K562 (cell line): Measurements from ENCODE around the gene NGRN. TPM values are rescaled to one million over a fixed set of nuclear protein-coding genes. Genes with fewer than 3 reads are reported as not detected.

Experiments used
- ATAC-seq: fragments of 200-7000 bp; cut with Tn5 transposase; 3 replicates; pipeline ENCODE4 v1.9.1; 2020; ENCODE audit warnings: moderate library complexity
- BruUV-seq: library from RNA; stranded (reverse); fragments of 400-500 nt; replicated peaks from 2 replicates; lab custom pipeline; 2021; lab: Mats Ljungman, UMichigan
- CTCF ChIA-PET: fragments of 300-600 bp; formaldehyde crosslinking; extraction: SDS; loops from one replicate; lab custom pipeline; 2021; ENCODE audit warnings: low intra/inter-chr PET ratio; lab: Yijun Ruan, JAX
- POLR2A ChIA-PET: fragments of 300-600, 350-650 bp; sonication (Branson Sonifier 250); formaldehyde crosslinking; extraction: SDS; loops from one replicate; lab custom pipeline; 2021; ENCODE audit warnings: antibody characterized with exemption, inconsistent platforms; lab: Yijun Ruan, JAX
- DNase-seq, 4 experiments: peaks; one replicate each; pipeline versions ENCODE4 v3.0.0 to v3.0.0-alpha.2; 2011 to 2018; ENCODE audit warnings: low spot score in 3 of 4, mixed read lengths in 3 of 4; ENCODE audit errors: extremely low read depth in 1 of 4
- FAIRE-seq: peaks from 2 replicates; lab custom pipeline; 2011; peaks lifted over from hg19 to GRCh38; lab: Jason Lieb, UNC
- H2AFZ ChIP-seq: 2 replicates; pipeline ENCODE4 v1.6.0; 2011; ENCODE audit warnings: low read depth, low read length, control low read depth, inconsistent platforms
- H3K27ac ChIP-seq: fragments of 200-600 bp; 3 replicates; pipeline ENCODE4 v1.8.0; 2011; ENCODE audit warnings: low read depth, mild to moderate bottlenecking, control low read depth, inconsistent platforms, low read length, moderate library complexity, mixed read lengths; ENCODE audit errors: extremely low read depth
- H3K27me3 ChIP-seq, 2 experiments: fragments of 300-600 bp in 1 of 2; 2 replicates in 1 of 2; 3 replicates in 1 of 2; pipeline versions ENCODE4 v1.6.0 to v1.8.0; 2011; ENCODE audit warnings: inconsistent platforms in 2 of 2, low read length in 2 of 2, mild to moderate bottlenecking in 1 of 2, mixed read lengths in 1 of 2, moderate library complexity in 1 of 2; ENCODE audit not compliant: control insufficient read depth in 2 of 2, insufficient read depth in 2 of 2
- H3K36me3 ChIP-seq: fragments of 300-600 bp; 3 replicates; pipeline ENCODE4 v1.8.0; 2011; ENCODE audit warnings: mild to moderate bottlenecking, low read length, inconsistent platforms; ENCODE audit not compliant: control insufficient read depth, insufficient read depth
- H3K4me1 ChIP-seq, 2 experiments: fragments of 200-600 bp in 1 of 2; replicated peaks in 1 of 2; 2 replicates in 1 of 2; 3 replicates in 1 of 2; pipeline versions ENCODE4 v1.5.1 to v1.8.0; 2011; ENCODE audit warnings: inconsistent platforms in 2 of 2, low read length in 2 of 2, mild to moderate bottlenecking in 1 of 2, mixed read lengths in 1 of 2, moderate library complexity in 1 of 2; ENCODE audit not compliant: control insufficient read depth in 2 of 2, insufficient read depth in 2 of 2
- H3K4me2 ChIP-seq: 2 replicates; pipeline ENCODE4 v1.6.1; 2011; ENCODE audit warnings: low read length, control low read depth, inconsistent platforms, mixed read lengths; ENCODE audit not compliant: insufficient read depth
- H3K4me3 ChIP-seq: fragments of 200-600 bp; sonication (generic), shearing (Covaris generic); 2 replicates; pipeline ENCODE4 v1.5.1; 2016; ENCODE audit warnings: control low read depth, inconsistent platforms
- H3K79me2 ChIP-seq: fragments of 200-600 bp; 3 replicates; pipeline ENCODE4 v1.8.0; 2011; ENCODE audit warnings: low read length, inconsistent platforms; ENCODE audit not compliant: control insufficient read depth, insufficient read depth
- H3K9ac ChIP-seq, 2 experiments: 2 replicates each; pipeline versions ENCODE4 v1.6.0 to v1.6.1; 2011; ENCODE audit warnings: low read depth in 2 of 2, low read length in 2 of 2, control low read depth in 1 of 2, inconsistent platforms in 1 of 2, mild to moderate bottlenecking in 1 of 2, mixed read lengths in 1 of 2; ENCODE audit not compliant: insufficient read depth in 1 of 2
- H3K9me1 ChIP-seq: one replicate; pipeline ENCODE4 v1.6.0; 2011; ENCODE audit warnings: inconsistent platforms, mild to moderate bottlenecking, low read length, moderate library complexity; ENCODE audit not compliant: control insufficient read depth, insufficient read depth
- H3K9me3 ChIP-seq: replicated peaks from 2 replicates; pipeline ENCODE4 v1.5.1; 2011; ENCODE audit warnings: low read depth, low read length, inconsistent platforms; ENCODE audit not compliant: control insufficient read depth, insufficient read depth
- H4K20me1 ChIP-seq: replicated peaks from 2 replicates; pipeline ENCODE4 v1.6.1; 2011; ENCODE audit warnings: low read length, inconsistent platforms, mixed read lengths; ENCODE audit not compliant: control insufficient read depth, insufficient read depth
- KAT2B ChIP-seq: IDR thresholded peaks from one replicate; pipeline ENCODE4 v1.6.1; 2012; ENCODE audit warnings: low read depth, mild to moderate bottlenecking, control low read depth, inconsistent platforms, low read length, moderate library complexity
- KLF16 ChIP-seq: IDR thresholded peaks from 2 replicates; pipeline ENCODE4 v1.6.1; 2016; ENCODE audit warnings: antibody characterized with exemption
- MCM3 ChIP-seq: fragments of 450-650 bp; IDR thresholded peaks from 2 replicates; pipeline ENCODE4 v1.6.1; 2016
- PCBP1 ChIP-seq: fragments of 200-400 bp; formaldehyde crosslinking; IDR thresholded peaks from 2 replicates; pipeline ENCODE4 v1.6.1; 2018; ENCODE audit warnings: mild to moderate bottlenecking, low read depth, low read length; ENCODE audit not compliant: poor library complexity, severe bottlenecking
- POLR2AphosphoS5 ChIP-seq: IDR thresholded peaks from 2 replicates; pipeline ENCODE4 v1.6.1; 2011; ENCODE audit warnings: mild to moderate bottlenecking, low read depth, low read length, moderate library complexity; ENCODE audit not compliant: control insufficient read depth, insufficient read depth
- RBM14 ChIP-seq: fragments of 200-400 bp; formaldehyde crosslinking; IDR thresholded peaks from 2 replicates; pipeline ENCODE4 v1.6.1; 2018; ENCODE audit warnings: low read depth, mild to moderate bottlenecking, low read length, moderate library complexity, borderline replicate concordance; ENCODE audit not compliant: insufficient read depth
- RBM22 ChIP-seq: fragments of 200-400 bp; formaldehyde crosslinking; IDR thresholded peaks from 2 replicates; pipeline ENCODE4 v1.6.1; 2018; ENCODE audit warnings: low read length, low read depth; ENCODE audit not compliant: poor library complexity, severe bottlenecking
- SAFB2 ChIP-seq: fragments of 200-400 bp; formaldehyde crosslinking; IDR thresholded peaks from 2 replicates; pipeline ENCODE4 v1.6.1; 2018; ENCODE audit warnings: borderline replicate concordance, low read length, low read depth, moderate library complexity; ENCODE audit not compliant: severe bottlenecking
- TRIM24 ChIP-seq, 2 experiments: fragments of 450-650 bp; IDR thresholded peaks; 2 replicates each; pipeline ENCODE4 v1.6.1; 2016
- XRCC5 ChIP-seq: fragments of 200-400 bp; formaldehyde crosslinking; IDR thresholded peaks from 2 replicates; pipeline ENCODE4 v1.6.1; 2017; ENCODE audit warnings: low read depth, mild to moderate bottlenecking, low read length
- WGBS: fragments of 100-300 bp; shearing (Covaris generic); methylation state at CpG from one replicate; pipeline ENCODE4 v1.1.6; 2016; ENCODE audit warnings: low coverage, mixed read lengths; ENCODE audit not compliant: insufficient coverage; ENCODE audit errors: missing lambda C conversion rate; 5-methylcytosine and 5-hydroxymethylcytosine counted together
- in situ Hi-C: fragments of 300-500 bp; cut with MboI; formaldehyde crosslinking; loops from 4 replicates; pipeline ENCODE4 v1.15.0; 2018; ENCODE audit warnings: inconsistent platforms, mixed read lengths
- intact Hi-C: fragments of 100-400 bp; cut with micrococcal nuclease; formaldehyde crosslinking; loops from 2 replicates; pipeline ENCODE4 v1.14.2; 2022
- polyA plus RNA-seq, 8 experiments: library from polyadenylated mRNA; depleted of rRNA in 4 of 8; stranded (reverse) in 5 of 8; unstranded in 3 of 8; fragments of >200 nt; fragmentation: Nextera tagmentation in 2 of 8; fragmentation: Illumina TruSeq in 1 of 8; extraction: Ambion mirVana in 2 of 8; extraction: Trizol in 1 of 8; gene quantifications; 2 replicates each; pipeline versions ENCODE4 v1.2.1 to v1.2.3, GENCODE V29; 2011 to 2014; ENCODE audit warnings: inconsistent platforms in 1 of 8, missing spikeins in 1 of 8
- total RNA-seq, 7 experiments: library from RNA; depleted of rRNA in 6 of 7; stranded (reverse); fragments of >200 nt in 6 of 7; fragmentation: Illumina TruSeq in 2 of 7; extraction: Trizol in 2 of 7; gene quantifications; 2 replicates each; pipeline versions ENCODE4 v1.2.1 to v1.2.3, GENCODE V29; 2011 to 2021; ENCODE audit warnings: low replicate concordance in 1 of 7
- TF ChIP-seq, protein P1 (sequence below): fragments of 450-650 bp; IDR thresholded peaks from 2 replicates; pipeline ENCODE4 v1.7.0; 2016; ENCODE audit warnings: borderline replicate concordance
- TF ChIP-seq, protein P2 (sequence below): fragments of 450-650 bp; IDR thresholded peaks from 2 replicates; pipeline ENCODE4 v1.6.1; 2016; ENCODE audit warnings: low read depth

NGRN gene
- total and polyA plus RNA-seq, 9 of the 15 experiments (the other 6 are each of a cell fraction or from before 2014, with no cell fraction given) = 14.0 to 73.4 (median 60.0) TPM

DNA sequence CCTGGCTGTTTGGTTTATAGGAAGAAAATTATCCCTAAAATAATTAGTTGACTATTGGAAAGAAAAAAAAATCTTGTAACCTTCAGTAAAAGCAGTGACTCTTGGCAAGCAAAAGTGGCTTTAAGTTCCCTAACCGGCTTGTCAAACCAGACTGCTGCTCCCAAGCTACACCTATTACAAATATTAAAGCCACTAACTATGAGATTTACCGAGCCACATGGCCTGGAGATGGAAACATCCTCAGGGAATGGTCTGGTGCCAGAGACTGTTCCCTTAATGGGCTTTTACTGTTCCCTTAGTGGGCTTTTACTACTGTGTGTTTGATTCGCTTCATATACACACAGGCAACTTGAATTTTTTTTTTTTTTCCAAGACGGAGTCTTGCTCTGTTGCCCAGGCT, 50.7 kb downstream of the NGRN start:
- no peaks in the 10 kb centered on the region for H3K79me2 ChIP-seq
- H3K36me3 ChIP-seq = no peaks in the 10 kb centered on the region
- H4K20me1 ChIP-seq = no peaks in the 10 kb centered on the region
- H3K9me1 ChIP-seq = no peaks in the 10 kb centered on the region
- peaks cover 3 to 4% of the 10 kb centered on the region in 2 experiments; a peak in 2 of 5 replicates for H3K4me1 ChIP-seq
- no peaks in the 10 kb centered on the region for H3K9me3 ChIP-seq
- H3K27ac ChIP-seq = no peak overlapping the region
- POLR2A ChIA-PET = interaction anchor here (0.9 kb wide), 1 partner anchor 281 kb away, joined by 3 read pairs; no protein-coding TSS in a partner anchor
- in situ Hi-C loops = loop anchor here (10.0 to 25.0 kb wide), 2 partner anchors 569 to 921 kb away; partner anchors contain the start of gene FES
- no peak overlapping the region for H3K4me2 ChIP-seq
- DNase-seq (no peak), FAIRE-seq (no peak)
- BruUV-seq = no TSS peak
- no peak overlapping the region for H2AFZ ChIP-seq
- H3K9ac ChIP-seq = no peak overlapping the region
- H3K27me3 ChIP-seq = no peaks in the 10 kb centered on the region
- CTCF ChIA-PET = interaction anchor here (0.7 kb wide), 1 partner anchor 196 kb away, joined by 6 read pairs; no protein-coding TSS in a partner anchor
- TF ChIP-seq RBM14 = no peak
- TF ChIP-seq, protein P1, sequence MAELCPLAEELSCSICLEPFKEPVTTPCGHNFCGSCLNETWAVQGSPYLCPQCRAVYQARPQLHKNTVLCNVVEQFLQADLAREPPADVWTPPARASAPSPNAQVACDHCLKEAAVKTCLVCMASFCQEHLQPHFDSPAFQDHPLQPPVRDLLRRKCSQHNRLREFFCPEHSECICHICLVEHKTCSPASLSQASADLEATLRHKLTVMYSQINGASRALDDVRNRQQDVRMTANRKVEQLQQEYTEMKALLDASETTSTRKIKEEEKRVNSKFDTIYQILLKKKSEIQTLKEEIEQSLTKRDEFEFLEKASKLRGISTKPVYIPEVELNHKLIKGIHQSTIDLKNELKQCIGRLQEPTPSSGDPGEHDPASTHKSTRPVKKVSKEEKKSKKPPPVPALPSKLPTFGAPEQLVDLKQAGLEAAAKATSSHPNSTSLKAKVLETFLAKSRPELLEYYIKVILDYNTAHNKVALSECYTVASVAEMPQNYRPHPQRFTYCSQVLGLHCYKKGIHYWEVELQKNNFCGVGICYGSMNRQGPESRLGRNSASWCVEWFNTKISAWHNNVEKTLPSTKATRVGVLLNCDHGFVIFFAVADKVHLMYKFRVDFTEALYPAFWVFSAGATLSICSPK = no peak
- TF ChIP-seq TRIM24 (IDR thresholded peaks at IDR 0.05) = no peak
- no peak for TF ChIP-seq MCM3
- no peak for TF ChIP-seq KLF16
- no peak for TF ChIP-seq KAT2B
- no peak for TF ChIP-seq PCBP1
- TF ChIP-seq POLR2AphosphoS5 = no peak
- no peak for TF ChIP-seq RBM22
- TF ChIP-seq, protein P2, sequence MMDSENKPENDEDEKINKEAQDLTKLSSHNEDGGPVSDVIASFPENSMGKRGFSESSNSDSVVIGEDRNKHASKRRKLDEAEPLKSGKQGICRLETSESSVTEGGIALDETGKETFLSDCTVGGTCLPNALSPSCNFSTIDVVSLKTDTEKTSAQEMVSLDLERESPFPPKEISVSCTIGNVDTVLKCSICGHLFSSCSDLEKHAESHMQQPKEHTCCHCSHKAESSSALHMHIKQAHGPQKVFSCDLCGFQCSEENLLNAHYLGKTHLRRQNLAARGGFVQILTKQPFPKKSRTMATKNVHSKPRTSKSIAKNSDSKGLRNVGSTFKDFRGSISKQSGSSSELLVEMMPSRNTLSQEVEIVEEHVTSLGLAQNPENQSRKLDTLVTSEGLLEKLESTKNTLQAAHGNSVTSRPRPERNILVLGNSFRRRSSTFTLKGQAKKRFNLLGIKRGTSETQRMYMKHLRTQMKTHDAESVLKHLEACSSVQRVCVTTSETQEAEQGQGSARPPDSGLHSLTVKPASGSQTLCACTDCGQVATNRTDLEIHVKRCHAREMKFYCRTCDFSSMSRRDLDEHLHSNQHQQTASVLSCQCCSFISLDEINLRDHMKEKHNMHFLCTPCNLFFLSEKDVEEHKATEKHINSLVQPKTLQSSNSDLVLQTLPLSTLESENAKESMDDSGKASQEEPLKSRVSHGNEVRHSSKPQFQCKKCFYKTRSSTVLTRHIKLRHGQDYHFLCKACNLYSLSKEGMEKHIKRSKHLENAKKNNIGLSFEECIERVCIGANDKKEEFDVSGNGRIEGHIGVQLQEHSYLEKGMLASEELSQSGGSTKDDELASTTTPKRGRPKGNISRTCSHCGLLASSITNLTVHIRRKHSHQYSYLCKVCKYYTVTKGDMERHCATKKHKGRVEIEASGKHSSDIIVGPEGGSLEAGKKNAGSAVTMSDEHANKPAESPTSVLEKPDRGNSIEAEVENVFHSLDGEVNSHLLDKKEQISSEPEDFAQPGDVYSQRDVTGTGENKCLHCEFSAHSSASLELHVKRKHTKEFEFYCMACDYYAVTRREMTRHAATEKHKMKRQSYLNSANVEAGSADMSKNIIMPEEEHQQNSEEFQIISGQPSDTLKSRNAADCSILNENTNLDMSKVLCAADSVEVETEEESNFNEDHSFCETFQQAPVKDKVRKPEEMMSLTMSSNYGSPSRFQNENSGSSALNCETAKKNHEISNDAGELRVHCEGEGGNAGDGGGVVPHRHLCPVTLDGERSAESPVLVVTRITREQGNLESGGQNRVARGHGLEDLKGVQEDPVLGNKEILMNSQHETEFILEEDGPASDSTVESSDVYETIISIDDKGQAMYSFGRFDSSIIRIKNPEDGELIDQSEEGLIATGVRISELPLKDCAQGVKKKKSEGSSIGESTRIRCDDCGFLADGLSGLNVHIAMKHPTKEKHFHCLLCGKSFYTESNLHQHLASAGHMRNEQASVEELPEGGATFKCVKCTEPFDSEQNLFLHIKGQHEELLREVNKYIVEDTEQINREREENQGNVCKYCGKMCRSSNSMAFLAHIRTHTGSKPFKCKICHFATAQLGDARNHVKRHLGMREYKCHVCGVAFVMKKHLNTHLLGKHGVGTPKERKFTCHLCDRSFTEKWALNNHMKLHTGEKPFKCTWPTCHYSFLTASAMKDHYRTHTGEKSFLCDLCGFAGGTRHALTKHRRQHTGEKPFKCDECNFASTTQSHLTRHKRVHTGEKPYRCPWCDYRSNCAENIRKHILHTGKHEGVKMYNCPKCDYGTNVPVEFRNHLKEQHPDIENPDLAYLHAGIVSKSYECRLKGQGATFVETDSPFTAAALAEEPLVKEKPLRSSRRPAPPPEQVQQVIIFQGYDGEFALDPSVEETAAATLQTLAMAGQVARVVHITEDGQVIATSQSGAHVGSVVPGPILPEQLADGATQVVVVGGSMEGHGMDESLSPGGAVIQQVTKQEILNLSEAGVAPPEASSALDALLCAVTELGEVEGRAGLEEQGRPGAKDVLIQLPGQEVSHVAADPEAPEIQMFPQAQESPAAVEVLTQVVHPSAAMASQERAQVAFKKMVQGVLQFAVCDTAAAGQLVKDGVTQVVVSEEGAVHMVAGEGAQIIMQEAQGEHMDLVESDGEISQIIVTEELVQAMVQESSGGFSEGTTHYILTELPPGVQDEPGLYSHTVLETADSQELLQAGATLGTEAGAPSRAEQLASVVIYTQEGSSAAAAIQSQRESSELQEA = no peak
- no peak for TF ChIP-seq XRCC5
- no peak for TF ChIP-seq SAFB2
- TF ChIP-seq, all 486 proteins: peak for 0
- intact Hi-C loops = no loop called here
- WGBS = 51% methylated on average over 4 of the region's 4 CpGs
- no peak overlapping the region for H3K4me3 ChIP-seq
- no peak for ATAC-seq
